ENCODE results near the gene PLEKHA7. TPM values are rescaled to one million over a fixed set of nuclear protein-coding genes. Genes with fewer than 3 reads are reported as not detected.

The PLEKHA7 gene
- total RNA-seq, 4 donors from 2014 or later, result 0.72 to 3.6 (median 2.2) TPM

- no peak overlapping the region for H3K27ac ChIP-seq
- in situ Hi-C loops (cut with MboI; ENCODE audit: low sequenced_read_pairs in 4 of 4), result no loop called here
Observed at GRCh38 chr11:16854979-16855378, 159.2 kb downstream of the PLEKHA7 start.

GRCh38 chr11:16853859-16854258 is 160.4 kb downstream of the PLEKHA7 start:
- Histone ChIP-seq H3K36me3 (no peaks in the 10 kb centered on the region), H3K4me1 (peaks cover 16 to 28% of the 10 kb centered on the region in 2 donors), H3K27me3 (no peaks in the 10 kb centered on the region), H3K27ac (no peak overlapping the region), H3K4me3 (no peak overlapping the region), H3K9me3 (no peaks in the 10 kb centered on the region)
- in situ Hi-C loops (cut with MboI; ENCODE audit: low sequenced_read_pairs in 4 of 4) (no loop called here), intact Hi-C loops (cut with DNase I; ENCODE audit: low total_unique reads) (no loop called here)
- DNase-seq (no peak), ATAC-seq (no peak)
- TF ChIP-seq CTCF (IDR thresholded peaks at IDR 0.05 in 4 of 5, conservative IDR thresholded peaks at IDR 0.05 in 1 of 5) (no peak), POLR2A (IDR thresholded peaks at IDR 0.05) (no peak)

More at GRCh38 chr11:16854979-16855378, 159.2 kb downstream of the PLEKHA7 start:
- no peak for TF ChIP-seq CTCF (IDR thresholded peaks at IDR 0.05 in 4 of 5, conservative IDR thresholded peaks at IDR 0.05 in 1 of 5)
- no peak for TF ChIP-seq POLR2A (IDR thresholded peaks at IDR 0.05)
- Histone ChIP-seq H3K36me3 (no peaks in the 10 kb centered on the region), H3K9me3 (no peaks in the 10 kb centered on the region), H3K27me3 (no peaks in the 10 kb centered on the region), H3K4me3 (no peak overlapping the region), H3K4me1 (peaks cover 16 to 28% of the 10 kb centered on the region in 2 donors)
- no peak for DNase-seq
- no peak for ATAC-seq
- intact Hi-C loops (cut with DNase I; ENCODE audit: low total_unique reads), result no loop called here

- TF ChIP-seq CTCF (IDR thresholded peaks at IDR 0.05 in 4 of 5, conservative IDR thresholded peaks at IDR 0.05 in 1 of 5) (no peak), POLR2A (IDR thresholded peaks at IDR 0.05) (no peak)
- ATAC-seq (no peak), DNase-seq (no peak)
- H3K4me1 ChIP-seq, result peaks cover 16 to 28% of the 10 kb centered on the region in 2 donors
- no peaks in the 10 kb centered on the region for H3K9me3 ChIP-seq
- intact Hi-C loops (cut with DNase I; ENCODE audit: low total_unique reads), result no loop called here
- no peaks in the 10 kb centered on the region for H3K27me3 ChIP-seq
- H3K27ac ChIP-seq, result no peak overlapping the region
- no peak overlapping the region for H3K4me3 ChIP-seq
- in situ Hi-C loops (cut with MboI; ENCODE audit: low sequenced_read_pairs in 4 of 4), result no loop called here
- H3K36me3 ChIP-seq, result no peaks in the 10 kb centered on the region
Observed at GRCh38 chr11:16853266-16853665, 160.9 kb downstream of the PLEKHA7 start.

- DNase-seq (no peak), ATAC-seq (peak in 1 of 2 donors; percentile 7)
- in situ Hi-C loops (cut with MboI; ENCODE audit: low sequenced_read_pairs in 4 of 4), result no loop called here
- Histone ChIP-seq H3K9me3 (no peaks in the 10 kb centered on the region), H3K27ac (peak overlapping the region in 1 of 4 donors; percentile 68), H3K36me3 (no peaks in the 10 kb centered on the region), H3K4me3 (no peak overlapping the region), H3K4me1 (peaks cover 0 to 9% of the 10 kb centered on the region in 2 donors), H3K27me3 (no peaks in the 10 kb centered on the region)
- intact Hi-C loops (cut with DNase I; ENCODE audit: low total_unique reads), result no loop called here
- TF ChIP-seq CTCF (IDR thresholded peaks at IDR 0.05 in 4 of 5, conservative IDR thresholded peaks at IDR 0.05 in 1 of 5) (no peak), POLR2A (IDR thresholded peaks at IDR 0.05) (no peak)
Observed at GRCh38 chr11:16846305-16846704, 167.9 kb downstream of the PLEKHA7 start.

GRCh38 chr11:16844268-16844771 is 169.9 kb downstream of the PLEKHA7 start:
- no peak for ATAC-seq
- H3K4me1 ChIP-seq, result peaks cover 0 to 9% of the 10 kb centered on the region in 2 donors
- no peak for DNase-seq
- intact Hi-C loops (cut with DNase I; ENCODE audit: low total_unique reads), result no loop called here
- H3K27ac ChIP-seq, result no peak overlapping the region
- no peak overlapping the region for H3K4me3 ChIP-seq
- TF ChIP-seq POLR2A (IDR thresholded peaks at IDR 0.05), result no peak
- TF ChIP-seq CTCF (IDR thresholded peaks at IDR 0.05 in 4 of 5, conservative IDR thresholded peaks at IDR 0.05 in 1 of 5), result no peak
- in situ Hi-C loops (cut with MboI; ENCODE audit: low sequenced_read_pairs in 4 of 4), result no loop called here
- H3K9me3 ChIP-seq, result no peaks in the 10 kb centered on the region
- H3K36me3 ChIP-seq, result no peaks in the 10 kb centered on the region
- no peaks in the 10 kb centered on the region for H3K27me3 ChIP-seq
